GM19351 (cell line): ENCODE data around the gene SLC8B1.

Experiments
- ATAC-seq: cut with Tn5 transposase; IDR thresholded peaks from one replicate; pipeline ENCODE4 v1.9.1; 2021; ENCODE audit warnings: mild to moderate bottlenecking, moderate library complexity; ENCODE audit not compliant: unreplicated experiment

Gene SLC8B1

GRCh38 chr12:113271853-113272561, 62.9 kb downstream of the SLC8B1 start:
- no peak for ATAC-seq

GRCh38 chr12:113271466-113271852, 63.5 kb downstream of the SLC8B1 start:
- no peak for ATAC-seq

- ATAC-seq, result no peak
Measured at GRCh38 chr12:113270709-113271009, 64.2 kb downstream of the SLC8B1 start.

GRCh38 chr12:113269257-113269943, 65.5 kb downstream of the SLC8B1 start:
- ATAC-seq, result no peak

GRCh38 chr12:113268621-113269020, 66.3 kb downstream of the SLC8B1 start:
- no peak for ATAC-seq

GRCh38 chr12:113268136-113268535, 66.8 kb downstream of the SLC8B1 start:
- no peak for ATAC-seq

DNA sequence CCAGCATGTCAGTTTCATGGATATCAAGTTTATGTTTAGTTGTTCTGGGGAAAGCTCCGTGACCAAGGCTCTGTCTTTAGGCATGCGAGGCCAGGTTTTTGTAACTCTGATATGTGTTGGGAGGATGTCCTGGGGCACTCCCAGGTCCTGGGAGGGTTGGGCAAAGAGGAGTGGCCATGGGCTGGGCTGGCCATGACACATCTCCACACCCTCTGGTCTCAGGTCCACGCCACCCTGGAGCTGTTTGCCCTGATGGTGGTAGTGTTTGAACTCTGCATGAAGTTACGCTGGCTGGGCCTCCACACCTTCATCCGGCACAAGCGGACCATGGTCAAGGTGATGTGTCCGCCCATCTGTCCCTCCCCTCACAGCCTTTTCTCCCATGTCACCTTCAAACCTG, 67.3 kb downstream of the SLC8B1 start:
- no peak for ATAC-seq

DNA sequence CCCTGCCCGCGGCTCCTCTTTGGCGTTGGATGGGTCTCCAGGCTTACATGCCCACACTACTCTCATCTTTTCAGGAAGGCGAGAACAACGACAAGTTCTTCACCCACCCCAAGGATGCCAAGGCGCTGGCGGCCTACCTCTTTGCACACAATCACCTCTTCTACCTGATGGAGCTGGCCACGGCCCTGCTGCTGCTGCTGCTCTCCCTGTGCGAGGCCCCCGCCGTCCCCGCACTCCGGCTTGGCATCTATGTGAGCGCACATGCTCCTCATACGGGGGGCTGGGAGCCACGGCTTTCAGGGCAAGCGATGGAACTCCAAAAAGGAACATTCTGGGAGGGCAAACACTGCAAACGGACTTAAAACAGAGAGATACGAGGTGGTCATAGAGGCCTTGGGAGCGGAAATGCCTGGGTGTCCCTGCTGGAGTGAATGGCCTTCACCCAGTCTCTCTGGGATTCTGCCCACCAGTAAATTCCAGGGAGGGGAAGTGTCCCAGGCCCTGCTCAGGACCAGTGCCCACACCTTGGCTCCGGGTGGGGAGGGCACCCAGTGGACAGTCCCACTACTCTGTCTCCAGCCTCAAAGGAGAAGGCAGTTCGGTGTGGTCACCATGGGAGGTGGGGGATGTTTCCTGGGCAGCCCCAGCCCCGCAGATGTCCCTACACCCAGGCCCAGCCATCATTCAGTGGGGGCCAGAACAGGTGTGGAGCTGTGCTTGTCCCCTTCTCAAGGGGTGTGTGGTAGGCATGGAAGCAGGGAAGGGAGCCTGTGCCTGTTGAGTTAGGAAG, 68.6 kb downstream of the SLC8B1 start:
- ATAC-seq, result no peak

GRCh38 chr12:113263431-113263963, 71.4 kb downstream of the SLC8B1 start:
- ATAC-seq, result no peak

- ATAC-seq, result no peak
Measured at GRCh38 chr12:113262710-113263109, 72.2 kb downstream of the SLC8B1 start.

DNA sequence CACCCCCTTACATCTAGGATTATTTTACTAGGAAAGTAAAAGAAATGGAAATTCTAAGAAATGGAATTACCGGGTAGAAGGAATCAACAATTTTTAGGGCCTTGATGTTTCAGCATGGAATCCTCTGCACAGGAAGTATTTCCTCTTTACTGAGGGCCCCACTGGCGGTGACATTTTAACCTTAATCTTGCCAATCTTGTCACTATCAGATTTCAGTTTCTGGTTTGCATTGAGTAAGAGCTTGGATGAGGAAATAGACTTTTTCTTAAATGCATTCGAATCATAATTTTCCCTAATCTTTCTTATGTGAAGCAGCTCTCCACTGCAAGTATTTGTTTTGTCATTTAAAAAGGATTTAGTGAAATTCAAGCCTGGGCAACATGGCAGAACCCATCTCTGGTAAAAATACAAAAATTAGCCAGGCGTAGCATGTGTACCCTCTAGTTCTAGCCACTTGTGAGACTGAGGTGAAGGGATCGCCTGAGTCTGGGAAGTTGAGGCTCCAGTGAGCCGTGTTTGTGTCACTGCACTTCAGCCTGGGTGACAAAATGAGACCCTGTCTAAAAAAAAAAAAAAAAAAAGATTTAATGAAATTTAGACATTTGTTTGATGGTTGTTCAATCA, 73.0 kb downstream of the SLC8B1 start:
- no peak for ATAC-seq

GRCh38 chr12:113260636-113261300, 74.1 kb downstream of the SLC8B1 start:
- ATAC-seq, result no peak

- ATAC-seq, result no peak
Measured at GRCh38 chr12:113260127-113260526, 74.8 kb downstream of the SLC8B1 start.

GRCh38 chr12:113257564-113257963, 77.3 kb downstream of the SLC8B1 start:
- no peak for ATAC-seq

DNA sequence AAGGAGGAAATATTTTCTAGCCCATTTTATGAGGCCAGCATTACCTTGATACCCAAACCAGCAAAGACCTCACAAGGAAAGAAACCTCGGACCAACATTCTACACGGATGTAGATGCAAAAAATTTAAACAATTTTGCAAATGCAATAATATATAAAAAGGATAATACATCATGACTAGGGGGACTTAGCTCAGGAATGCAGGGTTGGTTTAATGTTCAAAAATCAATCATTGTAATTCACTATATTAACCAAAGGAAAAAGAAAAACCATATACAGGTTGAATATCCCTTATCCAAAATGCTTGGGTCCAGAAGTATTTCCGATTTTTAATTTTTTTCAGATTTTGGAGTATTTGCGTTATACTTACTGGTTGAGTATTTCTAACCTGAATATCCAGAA, 80.6 kb downstream of the SLC8B1 start:
- no peak for ATAC-seq

DNA sequence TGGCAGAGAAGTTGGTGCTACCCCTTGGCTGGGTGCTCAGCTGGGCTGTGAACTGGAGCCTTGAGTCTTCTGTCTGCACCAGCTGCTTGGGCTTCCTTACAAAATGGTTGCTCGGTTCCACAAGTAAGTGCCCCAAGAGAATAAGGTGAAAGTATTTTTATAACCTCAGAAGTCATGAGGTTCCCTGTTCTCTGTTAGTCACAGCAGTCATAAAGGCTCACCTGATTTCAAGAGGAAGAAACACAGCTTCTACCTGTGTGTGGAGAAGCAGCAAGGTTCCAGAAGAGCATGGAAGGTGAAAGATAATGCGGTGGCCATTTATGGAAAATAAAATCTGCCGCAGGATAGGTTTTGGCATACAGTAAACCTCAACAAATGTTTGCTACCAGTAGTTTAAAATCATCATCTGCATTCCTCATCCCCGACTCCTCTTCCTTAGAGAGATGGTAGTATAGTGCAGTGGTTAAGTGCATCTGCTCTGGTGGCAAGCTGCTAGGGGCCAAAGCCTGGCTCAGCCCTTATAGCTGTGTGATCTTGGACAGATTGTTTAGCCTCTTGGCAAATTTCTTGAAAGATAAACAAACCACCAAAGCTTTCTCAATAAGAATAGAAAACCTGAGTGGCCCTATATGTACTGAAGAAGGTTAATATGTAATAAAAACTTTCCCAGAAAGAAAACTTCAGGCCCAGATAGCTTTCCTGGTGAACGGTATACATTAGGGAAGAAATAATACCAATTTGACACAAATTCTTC, 81.2 kb downstream of the SLC8B1 start:
- no peak for ATAC-seq

DNA sequence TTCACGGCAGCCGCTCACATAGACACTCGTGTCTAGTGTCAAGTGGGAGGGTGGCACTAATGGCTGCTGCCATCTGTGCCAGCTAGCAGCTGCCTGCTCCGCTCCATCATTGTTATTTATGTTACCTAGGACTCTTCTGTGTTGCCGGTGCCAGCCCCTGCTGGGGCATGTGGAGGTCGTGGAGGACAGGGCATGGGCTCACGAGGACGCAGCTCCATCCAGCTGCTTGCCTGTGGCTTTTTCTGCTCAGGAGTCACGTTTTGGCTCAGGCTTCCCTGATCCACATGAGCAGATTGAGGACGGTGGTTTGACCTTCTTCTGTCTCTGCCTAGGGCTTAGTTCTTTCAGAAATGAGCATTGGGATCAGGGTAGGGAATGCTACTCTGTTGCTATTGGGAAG, 82.4 kb downstream of the SLC8B1 start:
- no peak for ATAC-seq

DNA sequence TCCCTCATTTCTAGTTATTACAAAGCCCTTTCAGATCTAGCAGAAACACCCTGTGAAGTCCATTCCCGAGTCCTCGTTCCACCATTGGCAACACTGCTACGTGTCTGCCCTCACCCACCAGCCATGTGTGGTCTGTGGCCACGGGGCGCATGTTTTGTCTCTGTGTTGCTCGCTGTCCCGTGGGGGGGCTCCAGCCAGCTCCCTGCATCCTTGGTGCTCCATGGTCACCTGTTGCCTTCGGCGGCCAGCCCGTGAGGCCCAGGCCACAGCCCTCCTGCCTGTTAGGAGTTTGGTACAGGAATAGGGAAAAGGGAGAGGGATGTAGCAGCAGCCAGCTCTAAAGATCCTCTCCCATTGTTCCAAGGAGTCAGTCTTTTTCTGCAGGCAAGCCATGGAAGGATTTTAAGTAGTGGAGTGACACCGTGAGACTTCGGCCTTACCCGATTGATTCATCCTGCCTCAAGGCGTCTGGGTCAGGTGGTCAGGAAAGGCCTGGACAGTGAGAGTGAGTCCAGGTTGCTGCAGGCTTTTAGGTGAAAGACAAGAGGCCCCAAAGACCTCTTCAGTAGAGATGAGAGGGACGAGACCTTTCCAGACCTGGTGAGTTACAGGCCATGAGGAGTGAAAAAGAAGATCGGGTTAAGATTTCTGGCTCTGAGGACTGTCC, 83.4 kb downstream of the SLC8B1 start:
- no peak for ATAC-seq

DNA sequence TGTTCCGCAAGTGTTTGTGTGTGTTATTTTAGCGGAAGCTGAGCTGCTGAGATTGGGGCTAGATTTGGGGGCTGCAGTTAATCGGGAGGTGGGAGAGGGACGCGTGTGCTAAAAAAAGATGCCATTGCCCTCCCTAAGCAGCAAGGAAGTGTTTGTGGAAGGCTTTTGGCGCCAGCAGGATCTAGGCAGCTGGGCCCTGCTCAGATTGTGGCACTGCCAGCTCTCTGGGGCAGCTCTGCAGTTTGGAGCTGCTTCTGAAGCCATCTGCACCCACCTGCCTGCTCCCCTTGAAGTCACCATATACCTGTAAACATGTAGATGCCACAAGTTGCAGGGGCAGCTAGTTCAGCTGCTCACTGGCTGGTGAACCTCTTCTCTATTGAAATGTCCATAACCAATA, 84.9 kb downstream of the SLC8B1 start:
- ATAC-seq, result no peak

- no peak for ATAC-seq
Measured at GRCh38 chr12:113249546-113249945, 85.4 kb downstream of the SLC8B1 start.
